HEK293 (cell line): ENCODE results near the gene OR4N5.
"Not testable (repeated sequence)": the region's sequence is repeated elsewhere in the genome, so short reads cannot be mapped to it uniquely, and the experiment has no call there.

Experiments used
- CTCF ChIA-PET: fragments of 350-600 bp; formaldehyde crosslinking; extraction: SDS; loops from one replicate; lab custom pipeline; 2021; ENCODE audit warnings: antibody characterized with exemption; lab: Yijun Ruan, JAX
- POLR2A ChIA-PET: fragments of 300-600 bp; formaldehyde crosslinking; extraction: SDS; loops from one replicate; lab custom pipeline; 2020; ENCODE audit warnings: antibody characterized with exemption, inconsistent platforms; lab: Yijun Ruan, JAX
- H3K27ac ChIP-seq: fragments of 200-500 bp; sonication (Bioruptor generic); 2 replicates; pipeline ENCODE4 v1.5.1; 2014; ENCODE audit warnings: low read depth, low read length, control low read depth, inconsistent platforms; ENCODE audit errors: extremely low read depth
- H3K36me3 ChIP-seq, 2 experiments: fragments of 200-500 bp in 1 of 2; sonication (Bioruptor generic) in 1 of 2; 1 replicate in 1 of 2; 2 replicates in 1 of 2; pipeline ENCODE4 v1.5.1; 2014 to 2017; ENCODE audit warnings: inconsistent platforms in 2 of 2, low read length in 2 of 2; ENCODE audit not compliant: control insufficient read depth in 2 of 2, insufficient read depth in 1 of 2
- H3K4me1 ChIP-seq: fragments of 200-500 bp; sonication (Bioruptor generic); 2 replicates; pipeline ENCODE4 v1.5.1; 2014; ENCODE audit warnings: mild to moderate bottlenecking, low read length, inconsistent platforms; ENCODE audit not compliant: control insufficient read depth, insufficient read depth
- H3K4me3 ChIP-seq: 2 replicates; pipeline ENCODE4 v1.5.1; 2011; ENCODE audit warnings: low read depth, mild to moderate bottlenecking, control low read depth, low read length, moderate library complexity
- H3K9me3 ChIP-seq: fragments of 200-500 bp; sonication (Bioruptor generic); 2 replicates; pipeline ENCODE4 v1.5.1; 2014; ENCODE audit warnings: low read depth, low read length, inconsistent platforms; ENCODE audit not compliant: control insufficient read depth, insufficient read depth
- IKZF3 ChIP-seq: fragments of 450-650 bp; IDR thresholded peaks from 2 replicates; pipeline ENCODE4 v1.5.0; 2018; ENCODE audit warnings: missing biosample characterization, mild to moderate bottlenecking, missing genetic modification characterization, moderate library complexity
- REPIN1 ChIP-seq: fragments of 450-650 bp; formaldehyde crosslinking; IDR thresholded peaks from 2 replicates; pipeline ENCODE4 v1.5.1; 2017; ENCODE audit warnings: missing biosample characterization, missing genetic modification characterization, low read depth
- SCRT1 ChIP-seq: fragments of 450-650 bp; formaldehyde crosslinking; IDR thresholded peaks from 2 replicates; pipeline ENCODE4 v1.5.1; 2016; ENCODE audit warnings: missing biosample characterization, missing genetic modification characterization, borderline replicate concordance
- SCRT2 ChIP-seq: fragments of 450-650 bp; formaldehyde crosslinking; IDR thresholded peaks from 2 replicates; pipeline ENCODE4 v1.5.1; 2016; ENCODE audit warnings: missing biosample characterization, missing genetic modification characterization
- WT1 ChIP-seq: fragments of 450-650 bp; formaldehyde crosslinking; IDR thresholded peaks from 2 replicates; pipeline ENCODE4 v1.5.1; 2016; ENCODE audit warnings: missing biosample characterization, missing genetic modification characterization
- ZIC2 ChIP-seq: fragments of 450-650 bp; formaldehyde crosslinking; IDR thresholded peaks from 2 replicates; pipeline ENCODE4 v1.5.1; 2016; ENCODE audit warnings: missing biosample characterization, missing genetic modification characterization
- ZNF169 ChIP-seq: fragments of 450-650 bp; formaldehyde crosslinking; IDR thresholded peaks from 2 replicates; pipeline ENCODE4 v1.5.1; 2016; ENCODE audit warnings: missing biosample characterization, missing genetic modification characterization
- ZNF174 ChIP-seq: fragments of 450-650 bp; formaldehyde crosslinking; IDR thresholded peaks from 2 replicates; pipeline ENCODE4 v1.5.0; 2017; ENCODE audit warnings: missing biosample characterization, mild to moderate bottlenecking, missing genetic modification characterization
- ZNF350 ChIP-seq: fragments of 450-650 bp; formaldehyde crosslinking; IDR thresholded peaks from 2 replicates; pipeline ENCODE4 v1.5.0; 2017; ENCODE audit warnings: missing biosample characterization, mild to moderate bottlenecking, missing genetic modification characterization
- ZNF596 ChIP-seq: fragments of 450-650 bp; IDR thresholded peaks from 2 replicates; pipeline ENCODE4 v1.5.0; 2018; ENCODE audit warnings: missing biosample characterization, mild to moderate bottlenecking, missing genetic modification characterization, moderate library complexity
- ZNF626 ChIP-seq: fragments of 450-650 bp; sonication (Bioruptor Pico); formaldehyde crosslinking; IDR thresholded peaks from 2 replicates; pipeline ENCODE4 v1.5.1; 2018; ENCODE audit warnings: missing biosample characterization, missing genetic modification characterization, inconsistent platforms
- ZNF670 ChIP-seq: fragments of 450-650 bp; formaldehyde crosslinking; IDR thresholded peaks from 2 replicates; pipeline ENCODE4 v1.5.1; 2016; ENCODE audit warnings: missing biosample characterization, missing genetic modification characterization, low read depth
- ZSCAN23 ChIP-seq: fragments of 450-650 bp; formaldehyde crosslinking; IDR thresholded peaks from 2 replicates; pipeline ENCODE4 v1.5.1; 2016; ENCODE audit warnings: missing biosample characterization, missing genetic modification characterization
- ZSCAN30 ChIP-seq: fragments of 450-650 bp; IDR thresholded peaks from 2 replicates; pipeline ENCODE4 v1.5.1; 2018; ENCODE audit warnings: missing biosample characterization, mild to moderate bottlenecking, missing genetic modification characterization, moderate library complexity
- TF ChIP-seq, protein P1 (sequence below): fragments of 450-650 bp; formaldehyde crosslinking; IDR thresholded peaks from 2 replicates; pipeline ENCODE4 v1.5.1; 2017; ENCODE audit warnings: missing biosample characterization, mild to moderate bottlenecking, missing genetic modification characterization, moderate library complexity
- TF ChIP-seq, protein P2 (sequence below): fragments of 450-650 bp; formaldehyde crosslinking; IDR thresholded peaks from 2 replicates; pipeline ENCODE4 v1.5.1; 2016; ENCODE audit warnings: missing biosample characterization, missing genetic modification characterization, borderline replicate concordance
- TF ChIP-seq, protein P3 (sequence below): fragments of 450-650 bp; formaldehyde crosslinking; IDR thresholded peaks from 2 replicates; pipeline ENCODE4 v1.5.1; 2016; ENCODE audit warnings: missing biosample characterization, missing genetic modification characterization
- TF ChIP-seq, protein P4 (sequence below): fragments of 450-650 bp; formaldehyde crosslinking; IDR thresholded peaks from 2 replicates; pipeline ENCODE4 v1.5.0; 2017; ENCODE audit warnings: missing biosample characterization, missing genetic modification characterization, borderline replicate concordance

Gene OR4N5

DNA sequence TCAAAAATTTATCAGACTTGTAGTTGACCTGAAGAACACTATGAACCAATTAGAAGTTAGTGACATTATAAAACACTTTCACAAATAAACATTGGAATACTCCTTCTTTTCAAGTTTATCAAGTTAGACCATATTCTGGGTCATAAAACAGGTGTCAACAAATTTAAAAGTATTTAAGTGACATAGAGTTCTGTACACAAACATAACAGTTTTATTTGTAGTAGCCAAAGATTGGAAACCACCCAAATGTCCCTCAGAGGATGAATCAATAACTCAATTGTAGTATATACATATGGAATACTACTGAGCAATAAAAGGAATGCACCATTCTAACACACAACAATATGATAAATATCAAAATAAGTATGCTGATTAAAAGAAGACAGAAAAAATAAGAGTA lies 28.5 kb downstream of the OR4N5 start:
- no peak overlapping the region for H3K27ac ChIP-seq
- TF ChIP-seq ZNF626 (tag by site-specific recombination), result no peak
- TF ChIP-seq ZNF169 (tag by site-specific recombination), result no peak
- TF ChIP-seq ZNF670 (tag by site-specific recombination), result no peak
- no peak for TF ChIP-seq ZNF350
- TF ChIP-seq, protein P1, sequence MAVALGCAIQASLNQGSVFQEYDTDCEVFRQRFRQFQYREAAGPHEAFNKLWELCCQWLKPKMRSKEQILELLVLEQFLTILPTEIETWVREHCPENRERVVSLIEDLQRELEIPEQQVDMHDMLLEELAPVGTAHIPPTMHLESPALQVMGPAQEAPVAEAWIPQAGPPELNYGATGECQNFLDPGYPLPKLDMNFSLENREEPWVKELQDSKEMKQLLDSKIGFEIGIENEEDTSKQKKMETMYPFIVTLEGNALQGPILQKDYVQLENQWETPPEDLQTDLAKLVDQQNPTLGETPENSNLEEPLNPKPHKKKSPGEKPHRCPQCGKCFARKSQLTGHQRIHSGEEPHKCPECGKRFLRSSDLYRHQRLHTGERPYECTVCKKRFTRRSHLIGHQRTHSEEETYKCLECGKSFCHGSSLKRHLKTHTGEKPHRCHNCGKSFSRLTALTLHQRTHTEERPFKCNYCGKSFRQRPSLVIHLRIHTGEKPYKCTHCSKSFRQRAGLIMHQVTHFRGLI (tag by site-specific recombination), result no peak
- TF ChIP-seq, protein P2, sequence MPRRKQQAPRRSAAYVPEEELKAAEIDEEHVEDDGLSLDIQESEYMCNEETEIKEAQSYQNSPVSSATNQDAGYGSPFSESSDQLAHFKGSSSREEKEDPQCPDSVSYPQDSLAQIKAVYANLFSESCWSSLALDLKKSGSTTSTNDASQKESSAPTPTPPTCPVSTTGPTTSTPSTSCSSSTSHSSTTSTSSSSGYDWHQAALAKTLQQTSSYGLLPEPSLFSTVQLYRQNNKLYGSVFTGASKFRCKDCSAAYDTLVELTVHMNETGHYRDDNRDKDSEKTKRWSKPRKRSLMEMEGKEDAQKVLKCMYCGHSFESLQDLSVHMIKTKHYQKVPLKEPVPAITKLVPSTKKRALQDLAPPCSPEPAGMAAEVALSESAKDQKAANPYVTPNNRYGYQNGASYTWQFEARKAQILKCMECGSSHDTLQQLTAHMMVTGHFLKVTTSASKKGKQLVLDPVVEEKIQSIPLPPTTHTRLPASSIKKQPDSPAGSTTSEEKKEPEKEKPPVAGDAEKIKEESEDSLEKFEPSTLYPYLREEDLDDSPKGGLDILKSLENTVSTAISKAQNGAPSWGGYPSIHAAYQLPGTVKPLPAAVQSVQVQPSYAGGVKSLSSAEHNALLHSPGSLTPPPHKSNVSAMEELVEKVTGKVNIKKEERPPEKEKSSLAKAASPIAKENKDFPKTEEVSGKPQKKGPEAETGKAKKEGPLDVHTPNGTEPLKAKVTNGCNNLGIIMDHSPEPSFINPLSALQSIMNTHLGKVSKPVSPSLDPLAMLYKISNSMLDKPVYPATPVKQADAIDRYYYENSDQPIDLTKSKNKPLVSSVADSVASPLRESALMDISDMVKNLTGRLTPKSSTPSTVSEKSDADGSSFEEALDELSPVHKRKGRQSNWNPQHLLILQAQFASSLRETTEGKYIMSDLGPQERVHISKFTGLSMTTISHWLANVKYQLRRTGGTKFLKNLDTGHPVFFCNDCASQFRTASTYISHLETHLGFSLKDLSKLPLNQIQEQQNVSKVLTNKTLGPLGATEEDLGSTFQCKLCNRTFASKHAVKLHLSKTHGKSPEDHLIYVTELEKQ (tag by site-specific recombination), result no peak
- no peak for TF ChIP-seq IKZF3
- TF ChIP-seq WT1 (tag by site-specific recombination), result no peak
- TF ChIP-seq, protein P3, sequence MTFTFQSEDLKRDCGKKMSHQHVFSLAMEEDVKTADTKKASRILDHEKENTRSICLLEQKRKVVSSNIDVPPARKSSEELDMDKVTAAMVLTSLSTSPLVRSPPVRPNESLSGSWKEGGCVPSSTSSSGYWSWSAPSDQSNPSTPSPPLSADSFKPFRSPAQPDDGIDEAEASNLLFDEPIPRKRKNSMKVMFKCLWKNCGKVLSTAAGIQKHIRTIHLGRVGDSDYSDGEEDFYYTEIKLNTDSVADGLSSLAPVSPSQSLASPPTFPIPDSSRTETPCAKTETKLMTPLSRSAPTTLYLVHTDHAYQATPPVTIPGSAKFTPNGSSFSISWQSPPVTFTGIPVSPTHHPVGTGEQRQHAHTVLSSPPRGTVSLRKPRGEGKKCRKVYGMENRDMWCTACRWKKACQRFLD (tag by site-specific recombination), result no peak
- no peak for TF ChIP-seq ZSCAN23
- no peak for TF ChIP-seq ZIC2 (tag by site-specific recombination)
- TF ChIP-seq ZNF596, result no peak
- TF ChIP-seq, protein P4, sequence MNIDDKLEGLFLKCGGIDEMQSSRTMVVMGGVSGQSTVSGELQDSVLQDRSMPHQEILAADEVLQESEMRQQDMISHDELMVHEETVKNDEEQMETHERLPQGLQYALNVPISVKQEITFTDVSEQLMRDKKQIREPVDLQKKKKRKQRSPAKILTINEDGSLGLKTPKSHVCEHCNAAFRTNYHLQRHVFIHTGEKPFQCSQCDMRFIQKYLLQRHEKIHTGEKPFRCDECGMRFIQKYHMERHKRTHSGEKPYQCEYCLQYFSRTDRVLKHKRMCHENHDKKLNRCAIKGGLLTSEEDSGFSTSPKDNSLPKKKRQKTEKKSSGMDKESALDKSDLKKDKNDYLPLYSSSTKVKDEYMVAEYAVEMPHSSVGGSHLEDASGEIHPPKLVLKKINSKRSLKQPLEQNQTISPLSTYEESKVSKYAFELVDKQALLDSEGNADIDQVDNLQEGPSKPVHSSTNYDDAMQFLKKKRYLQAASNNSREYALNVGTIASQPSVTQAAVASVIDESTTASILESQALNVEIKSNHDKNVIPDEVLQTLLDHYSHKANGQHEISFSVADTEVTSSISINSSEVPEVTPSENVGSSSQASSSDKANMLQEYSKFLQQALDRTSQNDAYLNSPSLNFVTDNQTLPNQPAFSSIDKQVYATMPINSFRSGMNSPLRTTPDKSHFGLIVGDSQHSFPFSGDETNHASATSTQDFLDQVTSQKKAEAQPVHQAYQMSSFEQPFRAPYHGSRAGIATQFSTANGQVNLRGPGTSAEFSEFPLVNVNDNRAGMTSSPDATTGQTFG (tag by site-specific recombination), result no peak
- no peak for TF ChIP-seq ZSCAN30 (tag by site-specific recombination)
- TF ChIP-seq SCRT2 (tag by site-specific recombination), result no peak
- no peak for TF ChIP-seq SCRT1
- TF ChIP-seq REPIN1 (tag by site-specific recombination), result no peak
- no peak for TF ChIP-seq ZNF174
- TF ChIP-seq, all 188 proteins: peak for 0
- Histone ChIP-seq H3K4me1 (no peaks in the 10 kb centered on the region), H3K4me3 (no peak overlapping the region), H3K36me3 (no peaks in the 10 kb centered on the region), H3K9me3 (no peaks in the 10 kb centered on the region)
- CTCF ChIA-PET, result no interaction called here
- POLR2A ChIA-PET, result no interaction called here

DNA sequence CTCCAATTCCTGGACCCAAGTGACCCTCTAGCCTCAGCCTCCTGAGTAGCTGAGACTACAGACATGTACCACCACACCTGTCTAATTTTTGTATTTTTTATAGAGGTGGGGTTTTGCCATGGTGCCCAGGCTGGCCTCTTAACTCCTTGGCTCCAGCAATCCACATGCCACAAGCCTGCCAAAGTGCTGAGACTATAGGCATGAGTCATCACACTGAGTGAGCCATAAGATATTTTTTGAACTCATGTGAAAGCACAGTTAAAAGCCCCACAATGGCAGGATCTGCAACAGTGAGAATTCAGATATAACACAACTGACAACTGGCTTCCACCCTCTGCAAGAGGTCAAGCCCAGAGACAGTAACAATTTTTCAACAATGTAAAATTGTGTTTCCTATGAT lies 31.2 kb downstream of the OR4N5 start:
- H3K27ac ChIP-seq, POLR2A ChIA-PET, H3K4me3 ChIP-seq, H3K9me3 ChIP-seq, CTCF ChIA-PET, H3K36me3 ChIP-seq, H3K4me1 ChIP-seq: not testable (repeated sequence)
